Kidney capillary endothelial cell (primary cell): ENCODE measurements around the gene FUT8.
"Not testable (repeated sequence)": the region's sequence is repeated elsewhere in the genome, so short reads cannot be mapped to it uniquely, and the experiment has no call there.

Experiments
- DNase-seq: peaks from one replicate; pipeline ENCODE4 v3.0.0-alpha.2; 2018; ENCODE audit warnings: low spot score

Gene FUT8

DNA sequence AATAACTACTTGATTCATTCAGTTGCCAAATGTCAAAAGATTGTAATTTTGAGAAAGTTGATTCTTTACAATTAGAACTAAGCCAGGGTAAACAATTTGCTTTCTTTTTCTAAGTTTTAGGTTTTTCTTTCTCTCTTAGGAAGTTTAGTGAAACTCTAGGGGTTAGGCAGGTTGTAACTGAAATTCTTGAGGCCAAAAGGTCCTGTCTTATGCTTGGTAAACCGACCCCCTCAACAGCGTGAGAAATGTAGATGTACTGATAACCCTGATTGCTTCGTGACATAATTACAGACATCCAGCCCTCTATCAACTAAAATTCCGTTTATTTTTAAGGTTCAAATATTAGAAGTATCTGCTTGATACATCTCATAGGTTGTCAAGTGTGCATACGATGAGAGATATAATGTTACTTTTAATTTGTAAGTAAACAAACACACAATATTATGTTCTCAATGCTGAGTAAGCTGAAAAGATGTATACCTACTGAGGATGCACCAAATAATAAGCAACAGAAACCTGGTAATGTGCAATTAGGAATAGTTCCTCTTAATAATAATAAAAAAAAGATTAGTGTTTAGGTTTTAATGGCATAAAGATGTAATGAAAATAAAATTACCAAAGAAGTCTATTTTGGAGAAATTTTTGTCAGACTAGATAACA lies 7.2 kb downstream of the FUT8 start:
- no peak for DNase-seq

DNA sequence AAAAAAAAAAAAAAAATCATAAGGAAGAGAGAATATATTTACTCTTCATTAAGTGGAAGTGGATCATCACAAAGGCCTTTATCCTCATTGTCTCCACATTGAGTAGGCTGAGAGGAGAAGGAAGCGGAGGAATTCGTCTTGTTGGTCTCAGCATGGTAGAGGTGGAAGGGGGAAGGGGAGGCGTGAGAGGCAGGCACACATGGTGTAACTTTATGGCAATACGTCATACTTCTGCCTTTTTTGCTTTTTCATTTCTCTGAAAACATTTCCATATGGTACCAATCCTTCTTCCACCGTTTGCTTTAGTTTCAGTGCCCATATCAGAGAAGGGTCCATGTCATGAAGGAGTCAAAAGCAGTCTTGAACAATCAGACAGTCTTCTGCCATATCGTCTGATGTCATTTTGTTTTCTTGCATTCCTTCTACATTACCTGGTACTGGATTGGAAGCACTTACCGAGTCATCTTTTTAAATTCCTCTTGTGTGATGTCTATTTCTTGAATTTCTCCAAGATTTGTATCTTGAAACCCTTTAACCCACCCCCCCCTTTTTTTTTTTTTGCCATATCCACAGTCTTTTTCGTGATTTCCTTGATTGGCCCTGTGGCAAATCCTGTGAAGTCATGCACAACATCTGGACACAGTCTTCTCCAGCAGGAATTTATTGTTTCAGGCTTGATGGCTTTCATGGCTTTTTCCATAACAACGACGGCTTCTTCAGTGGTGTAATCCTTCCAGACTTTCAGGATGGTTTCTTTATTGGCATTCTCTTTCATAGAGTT lies 8.9 kb downstream of the FUT8 start:
- peak; percentile 10 for DNase-seq

DNA sequence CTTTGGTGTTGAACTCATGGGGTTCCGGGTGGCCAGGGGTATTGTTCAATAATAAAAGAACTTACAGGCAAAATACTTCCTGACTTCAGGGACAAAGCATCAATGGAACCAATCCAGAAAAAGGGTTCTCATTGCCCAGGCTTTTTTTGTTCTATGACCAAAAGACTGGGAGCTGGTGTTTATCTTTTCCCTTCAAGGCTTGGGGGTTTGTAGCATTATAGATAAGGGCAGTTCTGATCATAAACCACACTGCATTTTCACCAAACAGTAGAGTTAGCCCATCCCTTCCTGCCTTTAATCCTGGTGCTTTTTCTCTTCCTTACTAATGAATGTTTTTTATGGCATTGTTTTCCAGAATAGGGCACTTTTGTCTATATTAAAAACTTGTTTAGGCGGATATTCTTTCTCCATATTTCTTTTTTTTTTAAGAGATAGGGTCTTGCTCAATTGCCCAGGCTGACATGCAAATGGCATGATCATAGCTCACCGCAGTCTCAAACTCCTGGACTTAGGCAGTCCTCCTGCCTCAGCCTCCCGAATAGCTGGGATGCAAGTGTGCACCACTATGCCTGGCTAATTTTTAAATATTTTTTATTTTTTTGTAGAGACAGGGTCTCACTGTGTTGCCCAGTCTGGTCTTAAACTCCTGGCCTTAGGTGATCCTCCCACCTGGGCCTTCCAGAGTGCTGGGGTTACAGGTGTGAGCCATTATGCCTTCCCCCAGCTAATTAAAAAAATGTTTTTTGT lies 9.7 kb downstream of the FUT8 start:
- DNase-seq, result no peak

DNA sequence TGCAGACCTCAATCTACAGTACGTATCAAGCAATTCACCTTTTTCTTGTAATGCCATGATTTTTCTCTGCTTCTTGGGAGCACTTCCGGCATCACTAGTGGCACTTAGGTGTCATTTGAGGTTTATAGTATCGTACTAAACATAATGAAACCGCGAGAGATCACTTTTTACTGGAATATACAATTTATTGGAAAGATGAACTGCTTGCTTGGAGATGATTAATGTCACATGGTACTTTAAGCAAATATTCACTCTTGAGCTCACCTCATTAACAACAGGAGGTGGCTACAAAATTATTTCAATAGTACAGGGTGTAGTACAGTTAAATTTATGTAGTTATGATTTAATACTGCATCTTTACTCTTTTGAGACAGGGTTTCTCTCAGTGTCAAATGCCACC lies 11.5 kb downstream of the FUT8 start:
- DNase-seq, result no peak

DNA sequence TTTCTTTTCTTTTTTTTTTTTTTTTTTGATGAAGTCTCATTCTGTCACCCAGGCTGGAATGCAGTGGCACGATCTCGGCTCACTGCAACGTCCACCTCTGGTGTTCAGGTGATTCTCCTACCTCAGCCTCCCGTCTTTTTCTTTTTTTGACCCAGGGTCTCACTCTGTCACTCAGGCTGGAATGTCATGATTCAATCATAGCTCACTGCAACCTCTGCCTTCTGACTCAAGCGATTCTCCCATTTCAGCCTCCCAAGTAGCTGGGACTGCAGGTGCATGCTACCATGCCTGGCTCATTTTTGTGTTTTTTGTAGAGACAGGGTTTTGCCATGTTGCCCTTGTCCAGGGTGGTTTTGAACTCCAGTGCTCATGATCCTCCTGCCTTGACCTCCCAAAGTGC lies 12.0 kb downstream of the FUT8 start:
- DNase-seq, result no peak

DNA sequence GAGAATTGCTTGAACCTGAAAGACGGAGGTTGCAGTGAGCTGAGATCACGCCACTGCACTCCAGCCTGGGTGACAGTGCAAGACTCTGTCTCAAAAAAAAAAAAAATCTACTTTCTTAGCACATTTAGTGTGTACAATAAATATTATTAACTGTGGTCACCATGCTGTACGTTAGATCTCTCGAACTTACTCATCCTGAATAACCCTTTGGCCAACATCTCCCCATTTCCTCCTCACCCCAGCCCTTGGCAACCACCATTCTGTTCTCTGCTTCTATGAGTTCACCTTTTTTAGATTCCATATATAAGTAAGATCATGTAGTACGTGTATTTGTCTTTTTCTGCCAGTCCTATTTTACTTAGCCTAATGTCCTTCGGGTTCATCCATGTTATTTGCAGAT lies 13.4 kb downstream of the FUT8 start:
- DNase-seq, result no peak

DNA sequence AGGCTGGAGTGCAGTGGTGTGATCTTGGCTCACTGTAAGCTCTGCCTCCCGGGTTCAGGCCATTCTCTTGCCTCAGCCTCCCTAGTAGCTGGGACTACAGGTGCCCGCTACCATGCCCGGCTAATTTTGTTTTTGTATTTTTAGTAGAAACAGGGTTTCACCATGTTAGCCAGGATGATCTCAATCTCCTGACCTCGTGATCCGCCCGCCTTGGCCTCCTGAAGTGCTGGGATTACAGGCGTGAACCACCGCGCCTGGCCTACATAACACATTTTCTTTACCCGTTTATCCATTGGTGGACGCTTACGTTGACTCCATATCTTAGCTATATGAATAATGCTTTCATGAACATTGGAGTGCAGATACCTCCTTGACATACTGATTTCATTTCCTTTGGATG lies 14.4 kb downstream of the FUT8 start:
- DNase-seq, result not testable (repeated sequence)

DNA sequence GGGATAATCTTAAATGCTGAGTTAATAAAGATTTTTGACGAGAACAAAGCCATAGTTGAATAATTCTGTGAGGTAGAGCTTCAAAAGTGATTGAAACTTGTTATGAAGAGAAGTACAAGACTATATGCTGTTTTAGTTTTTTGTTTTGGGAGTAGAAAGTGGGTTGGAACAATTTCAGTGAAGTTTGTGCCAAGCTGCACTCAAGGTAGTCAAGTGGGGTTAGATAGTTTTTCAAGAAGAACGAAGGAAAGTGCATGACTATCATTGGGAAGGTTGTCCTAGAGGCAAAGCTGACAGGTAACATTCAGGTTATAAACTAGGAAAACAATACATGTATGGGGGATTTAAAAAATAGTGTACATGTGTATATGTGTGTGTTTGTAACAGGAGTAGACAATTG lies 16.2 kb downstream of the FUT8 start:
- no peak for DNase-seq

DNA sequence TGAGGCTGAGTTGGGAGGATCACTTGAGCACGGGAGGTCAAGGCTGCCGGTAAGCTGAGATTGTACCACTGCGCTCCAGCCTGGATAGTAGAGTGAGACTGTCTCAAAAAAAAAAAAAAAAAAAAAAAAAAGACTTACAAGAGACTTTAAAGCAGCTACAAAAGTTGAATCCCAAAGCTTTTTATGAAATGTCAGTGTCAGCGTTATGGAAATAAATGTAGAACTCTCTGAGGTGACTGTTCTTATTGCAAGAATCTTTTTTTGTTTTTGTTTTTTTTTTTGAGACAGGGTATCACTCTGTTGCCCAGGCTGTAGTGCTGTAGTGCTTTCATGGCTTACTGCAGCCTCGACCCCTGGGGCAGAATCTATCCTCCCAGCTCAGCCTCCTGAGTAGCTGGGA lies 17.2 kb downstream of the FUT8 start:
- no peak for DNase-seq

DNA sequence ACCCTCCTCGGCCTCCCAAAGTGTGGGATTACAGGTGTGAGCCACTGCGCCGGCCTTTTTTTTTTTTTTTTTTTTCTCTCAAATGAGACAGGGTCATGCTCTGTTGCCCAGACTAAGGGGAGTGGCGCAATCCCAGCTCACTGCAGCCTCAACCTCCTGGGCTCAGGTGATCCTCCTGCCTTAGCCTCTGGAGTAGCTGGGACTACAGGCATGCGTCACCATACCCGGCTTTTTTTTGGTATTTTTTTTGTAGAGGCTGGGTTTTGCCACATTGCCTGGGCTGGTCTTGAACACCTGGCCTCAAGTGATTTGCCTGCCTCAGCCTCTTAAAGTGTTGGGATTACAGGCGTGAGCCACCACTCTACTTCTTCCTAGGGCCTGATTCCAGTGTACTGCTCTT lies 18.7 kb downstream of the FUT8 start:
- no peak for DNase-seq

DNA sequence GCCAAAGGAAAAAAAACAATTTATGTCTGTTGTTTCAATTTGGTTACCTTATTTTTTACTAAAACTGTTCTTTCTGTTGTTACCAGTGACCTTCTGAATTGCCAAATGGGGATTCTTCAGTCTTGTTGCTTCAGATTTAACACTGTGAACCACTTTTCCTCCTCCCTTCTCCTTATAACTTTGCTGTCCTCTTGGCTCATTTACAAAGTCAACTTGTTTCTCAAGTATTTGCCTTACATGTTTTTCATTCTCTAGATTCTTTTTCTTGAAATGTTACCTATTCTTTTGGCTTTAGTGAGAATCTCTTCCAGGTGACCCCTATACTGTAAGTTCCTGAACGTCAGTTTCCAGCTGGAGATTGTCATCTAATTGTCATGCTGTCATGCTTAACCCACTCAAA lies 19.4 kb downstream of the FUT8 start:
- DNase-seq, result no peak

DNA sequence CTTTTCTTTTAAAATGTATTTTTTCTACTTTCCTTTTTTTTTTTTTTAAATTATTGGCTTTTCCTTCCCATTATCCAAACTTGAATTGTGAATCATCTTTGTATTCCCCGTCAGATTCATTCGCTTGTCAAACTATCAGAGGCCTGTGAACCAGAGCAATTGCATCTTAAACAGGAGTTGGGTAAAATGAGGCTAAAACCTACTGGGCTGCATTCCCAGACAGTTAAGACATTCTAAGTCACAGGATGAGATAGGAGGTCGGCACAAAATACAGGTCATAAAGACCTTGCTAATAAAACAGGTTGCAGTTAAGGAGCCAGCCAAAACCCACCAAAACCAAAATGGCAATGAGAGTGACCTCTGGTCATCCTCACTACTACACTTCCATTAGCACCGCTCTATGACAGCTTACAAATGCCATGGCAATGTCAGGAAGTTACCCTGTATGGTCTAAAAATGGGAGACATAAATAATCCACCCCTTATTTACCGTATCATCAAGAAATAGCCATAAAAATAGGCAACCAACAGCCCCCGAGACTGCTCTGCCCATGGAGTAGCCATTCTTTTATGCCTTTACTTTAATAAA lies 19.9 kb downstream of the FUT8 start:
- DNase-seq, result no peak

DNA sequence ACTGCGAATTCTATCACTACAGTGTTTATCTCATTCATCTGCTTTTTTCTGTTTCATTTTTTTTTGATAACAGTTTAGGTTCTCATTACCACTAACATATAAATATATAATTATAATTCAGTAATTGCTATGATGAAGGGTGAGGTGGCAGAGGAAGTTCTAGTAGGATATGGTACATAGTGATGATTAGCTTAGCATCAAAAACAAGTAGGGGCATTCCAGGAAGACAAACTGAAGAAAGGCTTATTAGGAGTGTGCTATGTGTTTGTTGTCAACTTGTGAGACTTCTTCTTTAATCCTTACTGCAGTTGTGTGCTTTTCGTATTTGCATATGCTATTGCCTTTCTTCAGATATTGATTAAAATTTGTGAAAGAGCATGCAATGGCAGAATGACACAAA lies 20.6 kb downstream of the FUT8 start:
- DNase-seq, result no peak

DNA sequence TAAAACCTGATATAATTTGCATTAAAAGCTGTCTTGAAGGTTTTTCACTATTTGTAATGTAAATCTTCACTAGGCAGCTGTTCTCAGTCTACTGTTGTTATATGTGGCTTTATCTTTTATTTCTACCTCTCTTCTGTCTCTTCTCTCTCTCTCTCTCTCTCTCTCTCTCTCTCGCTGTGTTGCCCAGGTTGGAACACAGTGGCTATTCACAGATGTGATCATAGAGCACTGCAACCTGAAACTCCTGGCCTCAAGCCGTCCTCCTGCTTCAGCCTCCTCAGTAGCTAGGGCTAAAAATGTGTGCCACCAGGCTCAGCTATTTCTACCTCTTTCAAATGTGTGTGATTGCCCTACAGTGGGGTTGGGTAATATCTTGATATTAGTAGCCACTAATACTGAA lies 21.1 kb downstream of the FUT8 start:
- no peak for DNase-seq

DNA sequence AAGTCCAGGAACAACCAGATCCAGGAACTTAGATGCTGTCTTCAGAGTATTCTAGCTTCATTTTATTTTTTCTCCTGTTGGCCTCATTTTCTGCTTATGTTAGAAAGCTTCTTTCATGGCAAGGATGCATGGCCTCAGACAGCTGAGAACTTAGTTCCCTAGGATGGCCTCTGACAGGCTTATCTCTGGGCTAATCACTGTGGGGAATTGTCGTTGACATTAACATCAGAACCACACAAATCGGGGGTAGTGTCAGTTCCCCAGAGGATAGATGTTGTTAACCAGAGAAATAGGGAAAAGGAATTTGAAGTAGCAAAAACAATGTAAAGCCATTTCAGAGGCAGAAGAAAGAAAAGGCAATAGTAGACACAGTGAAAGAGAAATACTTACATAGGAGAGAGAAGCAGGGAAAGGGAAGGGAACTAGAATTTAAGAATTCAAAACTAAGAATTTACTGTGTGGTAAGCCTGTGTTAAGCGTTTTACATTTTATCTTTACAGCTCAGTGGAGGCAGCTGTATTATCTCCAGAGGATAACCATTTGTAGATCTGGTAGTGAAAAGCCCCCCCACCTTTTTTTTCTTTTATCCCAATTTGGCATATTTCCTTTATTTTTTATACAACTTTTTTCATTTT lies 21.8 kb downstream of the FUT8 start:
- DNase-seq, result no peak

DNA sequence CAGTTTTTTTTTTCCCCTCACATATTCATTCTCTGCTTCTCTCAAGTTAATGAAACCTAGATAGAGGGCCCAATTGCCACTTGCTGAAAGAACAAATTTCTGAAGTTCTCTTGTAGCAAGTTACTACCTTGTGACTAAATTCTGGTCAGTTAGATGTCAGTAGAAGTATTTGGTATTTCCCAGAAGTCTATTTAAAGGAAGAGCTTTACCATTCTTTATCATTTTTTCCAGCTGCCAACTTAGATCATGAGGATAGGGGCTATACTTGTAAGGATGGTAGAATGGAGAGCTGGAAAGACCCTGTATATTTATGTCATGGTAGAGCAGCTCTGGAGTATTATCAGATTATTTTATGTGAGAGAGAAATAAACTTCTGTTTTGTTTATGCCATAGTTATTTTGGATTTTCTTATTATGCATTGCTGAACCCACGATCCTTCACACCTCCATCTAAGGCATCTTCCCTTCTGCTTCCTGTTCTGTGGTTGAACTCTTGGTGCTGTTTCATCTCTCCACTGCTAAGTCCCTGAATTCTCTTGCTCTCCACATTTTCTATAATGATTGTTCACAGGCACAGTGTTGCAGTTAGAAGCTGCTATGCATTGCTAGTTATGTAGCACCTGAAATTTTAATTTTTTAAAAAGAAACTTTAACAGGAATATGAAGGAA lies 25.9 kb downstream of the FUT8 start:
- no peak for DNase-seq

DNA sequence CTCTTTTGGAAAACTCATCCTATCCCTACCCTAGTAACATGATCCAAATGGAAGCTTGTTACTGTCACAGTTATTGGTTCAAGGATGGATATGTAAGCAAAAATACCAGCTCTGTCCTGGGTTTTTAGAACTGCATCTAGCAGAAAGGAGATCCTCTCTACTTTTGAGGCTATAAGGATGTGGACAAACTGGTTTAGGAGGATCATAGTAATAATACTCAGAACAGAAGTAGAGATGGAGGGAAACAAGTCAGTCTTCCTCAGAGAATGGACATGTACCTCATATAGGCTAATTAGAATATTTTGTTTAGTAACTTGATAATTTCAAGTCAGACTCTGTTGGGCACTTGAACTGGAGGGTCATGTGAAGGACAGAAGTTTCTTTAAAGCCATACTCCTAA lies 26.6 kb downstream of the FUT8 start:
- DNase-seq, result no peak

DNA sequence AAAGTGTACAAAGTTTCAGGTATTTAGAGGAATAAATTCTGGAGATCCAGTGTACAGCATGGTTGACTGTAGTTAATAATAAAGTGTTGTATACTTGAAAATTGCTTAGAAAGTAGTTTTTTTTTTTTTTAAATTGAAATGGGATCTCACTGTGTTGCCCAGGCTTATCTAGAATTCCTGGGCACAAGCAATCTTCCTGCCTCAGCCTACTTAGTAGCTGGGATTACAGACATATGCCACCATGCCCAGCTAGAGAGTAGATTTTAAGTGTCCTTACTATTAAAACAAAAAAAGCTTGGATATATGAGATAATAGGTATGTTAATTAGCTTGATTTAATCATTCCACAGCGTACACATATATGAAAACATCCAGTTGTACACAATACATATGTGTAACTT lies 27.7 kb downstream of the FUT8 start:
- DNase-seq, result no peak

DNA sequence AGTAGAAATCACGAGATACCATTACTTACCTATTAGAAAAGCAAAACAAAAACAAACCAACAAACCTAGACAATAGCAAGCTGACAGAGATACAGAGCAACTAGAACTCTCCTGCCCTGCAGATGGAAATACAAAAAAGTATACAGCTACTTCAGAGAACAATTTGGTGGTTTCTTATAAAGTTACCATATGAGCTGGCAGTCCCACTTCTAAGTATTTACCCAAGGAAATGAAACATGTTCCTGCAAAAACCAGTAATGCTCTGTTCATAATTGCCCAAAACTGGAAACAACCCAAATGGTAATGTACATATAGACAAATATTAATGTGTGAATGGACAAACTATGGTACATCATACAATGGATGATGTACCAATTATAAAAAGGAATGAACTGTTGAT lies 31.7 kb downstream of the FUT8 start:
- DNase-seq, result no peak

DNA sequence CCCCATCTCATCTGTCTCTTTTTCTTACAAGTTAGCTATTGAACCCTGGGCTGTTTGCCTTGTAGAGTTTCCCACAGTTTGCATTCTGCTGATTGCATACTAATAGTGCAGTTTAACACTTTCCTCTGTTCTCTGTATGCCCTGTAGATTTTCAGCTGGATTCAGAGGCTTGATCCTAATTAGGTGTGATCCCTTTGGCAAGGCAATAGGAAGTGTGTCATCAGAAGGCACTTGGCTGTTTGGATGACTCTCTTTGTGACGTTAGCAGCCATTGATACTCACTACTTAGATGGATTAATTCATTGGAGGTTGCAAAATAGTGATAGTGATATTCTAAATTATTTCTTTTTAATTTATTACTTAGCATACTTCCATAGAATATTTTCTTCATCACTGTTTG lies 33.6 kb downstream of the FUT8 start:
- peak; percentile 21 for DNase-seq

DNA sequence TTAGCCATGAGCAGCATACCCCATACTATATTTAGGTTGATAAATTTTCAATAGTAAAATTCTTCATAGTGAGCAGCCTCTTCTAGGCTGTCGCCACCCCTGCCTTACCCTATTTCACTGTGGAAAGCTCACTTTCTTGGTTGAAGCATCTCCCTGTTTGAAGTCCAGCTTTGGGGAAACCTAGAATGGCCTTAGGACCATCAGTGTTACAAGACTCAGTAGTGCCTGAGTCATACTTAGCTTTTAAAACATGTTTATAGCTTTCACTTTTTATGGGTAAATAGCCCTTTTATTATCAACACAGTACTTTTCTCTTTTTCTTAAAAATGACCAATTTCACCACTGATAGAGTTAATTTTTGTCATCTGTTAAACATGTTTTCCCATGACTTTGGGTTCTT lies 37.1 kb downstream of the FUT8 start:
- no peak for DNase-seq
